ENCODE results near the gene EFCAB6. TPM values are rescaled to one million over a fixed set of nuclear protein-coding genes. Genes with fewer than 3 reads are reported as not detected.

Gene EFCAB6
- total and polyA plus RNA-seq, 10 of the 15 experiments (the other 5 are each of a cell fraction or from before 2014, with no cell fraction given): 0.05 to 0.42 (median 0.19) TPM

DNA sequence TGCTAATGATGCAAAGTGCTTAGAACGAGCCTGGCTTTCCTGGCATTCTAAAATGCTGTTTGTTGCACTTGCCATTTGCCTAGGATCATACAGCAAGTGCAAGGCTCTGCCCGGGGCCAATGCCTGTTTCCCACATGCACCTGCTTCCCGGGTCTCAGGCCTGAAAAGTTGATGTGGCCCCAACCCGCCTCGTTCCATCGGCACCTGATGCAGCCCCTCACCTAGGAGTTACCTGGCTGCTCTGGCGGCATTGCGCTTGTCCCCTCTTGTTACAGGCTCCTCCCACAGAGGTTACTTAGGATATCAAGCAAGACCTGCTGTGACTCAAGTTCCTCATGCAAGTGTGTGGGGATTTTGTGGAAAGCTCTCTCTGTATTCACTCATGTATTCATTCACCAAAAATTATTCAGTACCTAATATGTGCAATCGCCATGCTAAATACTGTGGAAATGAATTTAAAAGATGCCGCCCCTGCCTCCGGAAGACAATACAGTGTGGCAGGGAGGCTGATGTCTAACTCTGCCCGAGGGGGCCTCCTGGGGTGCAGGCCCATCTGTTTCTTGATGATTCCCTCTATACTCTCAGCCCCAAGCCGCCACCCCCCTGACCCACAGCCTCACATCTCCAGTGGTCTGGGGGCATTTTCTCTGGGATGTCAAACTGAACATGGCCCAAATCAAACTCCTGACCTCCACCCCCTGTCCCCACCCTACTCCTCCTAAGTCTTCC is 184.5 kb downstream of the EFCAB6 start (continued):
- TF ChIP-seq USF2 (IDR thresholded peaks at IDR 0.05; ENCODE audit: borderline replicate concordance, low read depth, low read length) (no peak), TCF12 (IDR thresholded peaks at IDR 0.05; ENCODE audit: low read depth, low read length) (no peak)

DNA sequence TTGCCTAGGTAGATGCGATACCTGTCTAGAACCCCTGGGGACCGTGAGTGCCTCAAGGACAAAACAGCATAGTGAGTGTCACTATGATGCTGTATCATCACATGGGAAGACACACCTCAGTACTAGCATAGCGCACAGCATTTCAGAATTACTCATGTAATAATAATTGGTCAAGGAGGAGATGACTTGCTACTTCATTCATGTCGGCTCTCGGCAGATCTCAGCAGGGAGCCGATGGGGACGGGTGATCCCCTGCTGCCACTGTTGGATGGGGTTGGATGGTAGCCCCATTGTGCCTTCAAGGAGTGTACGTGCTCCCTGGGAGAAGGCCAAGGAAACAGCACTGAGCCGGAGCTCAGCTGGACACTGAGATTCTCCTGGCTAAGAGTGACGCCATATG is 186.9 kb downstream of the EFCAB6 start:
- no peaks in the 10 kb centered on the region for H4K20me1 ChIP-seq (ENCODE audit: control insufficient read depth, insufficient read depth)
- no peak overlapping the region for H3K9ac ChIP-seq (ENCODE audit: control insufficient read depth, insufficient read depth, low read length)
- H3K36me3 ChIP-seq (ENCODE audit: control insufficient read depth in 2 of 2, insufficient read depth in 2 of 2, low read length in 1 of 2): no peaks in the 10 kb centered on the region
- ChIA-PET SMC1A (ENCODE audit: uncharacterized antibody, unreplicated experiment) (no interaction called here), POLR2A (no interaction called here), RAD21 (ENCODE audit: unreplicated experiment) (no interaction called here), CTCF (no interaction called here)
- 48% methylated on average over 10 of the region's 10 CpGs for WGBS (ENCODE audit: insufficient coverage, insufficient replicate concordance, low lambda C conversion rate, missing lambda C conversion rate)
- ATAC-seq (no peak), FAIRE-seq (no peak), DNase-seq (ENCODE audit: low read depth, low spot score) (no peak)
- H2AFZ ChIP-seq (ENCODE audit: control insufficient read depth, low read depth, low read length): no peak overlapping the region
- H3K27me3 ChIP-seq (replicated peaks in 1 of 2; ENCODE audit: control insufficient read depth in 2 of 2, insufficient read depth in 2 of 2, low read length in 1 of 2): no peaks in the 10 kb centered on the region
- H3K27ac ChIP-seq (ENCODE audit: control insufficient read depth, insufficient read depth): no peak overlapping the region
- in situ Hi-C loops (cut with MboI) (no loop called here), intact Hi-C loops (cut with micrococcal nuclease; ENCODE audit: unreplicated experiment) (no loop called here)
- H3K9me3 ChIP-seq (replicated peaks; ENCODE audit: control insufficient read depth, insufficient read depth, low read length): no peaks in the 10 kb centered on the region
- no peak overlapping the region for H3K4me2 ChIP-seq (ENCODE audit: control insufficient read depth, insufficient read depth)
- no peak overlapping the region for H3K4me3 ChIP-seq
- BruUV-seq (replicated peaks): no TSS peak
- no peak for TF ChIP-seq ATF2 (IDR thresholded peaks at IDR 0.05; ENCODE audit: low read length)
- TF ChIP-seq ZBTB11 (CRISPR knock-in tag; IDR thresholded peaks at IDR 0.05): no peak
- no peak for TF ChIP-seq TCF3 (IDR thresholded peaks at IDR 0.05; ENCODE audit: borderline replicate concordance, insufficient read depth, low read depth, low read length)
- TF ChIP-seq ATF3 (IDR thresholded peaks at IDR 0.05; ENCODE audit: borderline replicate concordance, extremely low read depth, low read depth, low read length): no peak
- TF ChIP-seq EP300 (IDR thresholded peaks at IDR 0.05; ENCODE audit: borderline replicate concordance in 1 of 2, control insufficient read depth in 1 of 2, low read depth in 2 of 2, low read length in 2 of 2): no peak
- no peaks in the 10 kb centered on the region for H3K4me1 ChIP-seq (ENCODE audit: control insufficient read depth, insufficient read depth, low read length)
- no peaks in the 10 kb centered on the region for H3K79me2 ChIP-seq (ENCODE audit: control insufficient read depth, insufficient read depth, low read length)

All from GM12878 (cell line).